ENCODE data around the gene PLCZ1.
"Not testable (repeated sequence)": the region's sequence is repeated elsewhere in the genome, so short reads cannot be mapped to it uniquely, and the experiment has no call there.

PLCZ1 gene

GRCh38 chr12:18696971-18697602, 40.7 kb downstream of the PLCZ1 start:
- DNase-seq = no peak

GRCh38 chr12:18693986-18694385, 43.8 kb downstream of the PLCZ1 start:
- not testable (repeated sequence) for DNase-seq

GRCh38 chr12:18690653-18691052, 47.2 kb downstream of the PLCZ1 start:
- no peak for DNase-seq

GRCh38 chr12:18689771-18690170, 48.0 kb downstream of the PLCZ1 start:
- DNase-seq = no peak

GRCh38 chr12:18684430-18684829, 53.4 kb downstream of the PLCZ1 start:
- no peak for DNase-seq

GRCh38 chr12:18683327-18684013, 54.3 kb downstream of the PLCZ1 start:
- DNase-seq = no peak

- DNase-seq = no peak
Observed at GRCh38 chr12:18681818-18682217, 56.0 kb downstream of the PLCZ1 start.

- DNase-seq = no peak
Observed at GRCh38 chr12:18676996-18677588, 60.7 kb downstream of the PLCZ1 start.

- no peak for DNase-seq
Observed at GRCh38 chr12:18676141-18676540, 61.7 kb downstream of the PLCZ1 start.

- no peak for DNase-seq
Observed at GRCh38 chr12:18658829-18659228, 79.0 kb downstream of the PLCZ1 start.

GRCh38 chr12:18658179-18658578, 79.6 kb downstream of the PLCZ1 start:
- DNase-seq = no peak

- no peak for DNase-seq
Observed at GRCh38 chr12:18655351-18655750, 82.5 kb downstream of the PLCZ1 start.

- DNase-seq = no peak
Observed at GRCh38 chr12:18653465-18653864, 84.3 kb downstream of the PLCZ1 start.

GRCh38 chr12:18652596-18652995, 85.2 kb downstream of the PLCZ1 start:
- DNase-seq = no peak

- DNase-seq = no peak
Observed at GRCh38 chr12:18651525-18651924, 86.3 kb downstream of the PLCZ1 start.

- no peak for DNase-seq
Observed at GRCh38 chr12:18646286-18646890, 91.4 kb downstream of the PLCZ1 start.

GRCh38 chr12:18644564-18644963, 93.2 kb downstream of the PLCZ1 start:
- no peak for DNase-seq

GRCh38 chr12:18643681-18644080, 94.1 kb downstream of the PLCZ1 start:
- DNase-seq = no peak

- no peak for DNase-seq
Observed at GRCh38 chr12:18640321-18640955, 97.4 kb downstream of the PLCZ1 start.

- DNase-seq = no peak
Observed at GRCh38 chr12:18634382-18634781, 103.4 kb downstream of the PLCZ1 start.

Measured in activated CD4-positive, alpha-beta T cell treated with anti-CD3 and anti-CD28 coated beads for 48 hours (primary cell).